KMS-11 (cell line): ENCODE data around the gene DRAP1.

Experiments
- H2AFZ ChIP-seq: fragments of 200-600 bp; sonication (generic); 2 replicates; pipeline ENCODE4 v1.6.1; 2016; ENCODE audit warnings: antibody characterized with exemption, mixed run types, low read depth
- H3K27ac ChIP-seq: fragments of 200-600 bp; sonication (generic); 2 replicates; pipeline ENCODE4 v1.6.1; 2016; ENCODE audit warnings: mild to moderate bottlenecking, mixed run types
- H3K27me3 ChIP-seq: fragments of 200-600 bp; sonication (generic); 2 replicates; pipeline ENCODE4 v1.6.1; 2017; ENCODE audit warnings: mild to moderate bottlenecking, low read depth, mixed run types, moderate library complexity; ENCODE audit not compliant: insufficient read depth
- H3K36me3 ChIP-seq: fragments of 200-600 bp; sonication (generic); 2 replicates; pipeline ENCODE4 v1.6.1; 2017; ENCODE audit warnings: mild to moderate bottlenecking, mixed run types; ENCODE audit not compliant: insufficient read depth
- H3K4me1 ChIP-seq: fragments of 200-600 bp; sonication (generic); 2 replicates; pipeline ENCODE4 v1.6.1; 2016; ENCODE audit warnings: mild to moderate bottlenecking, low read depth, mixed run types; ENCODE audit not compliant: poor library complexity, severe bottlenecking
- H3K4me2 ChIP-seq: fragments of 200-600 bp; sonication (generic); 2 replicates; pipeline ENCODE4 v1.7.0; 2016; ENCODE audit warnings: mild to moderate bottlenecking, mixed run types
- H3K4me3 ChIP-seq: fragments of 200-600 bp; sonication (generic); IDR thresholded peaks from 2 replicates; pipeline ENCODE4 v1.6.1; 2017; ENCODE audit warnings: low read depth, low read length, mixed read lengths; ENCODE audit not compliant: insufficient read depth
- H3K79me2 ChIP-seq: fragments of 200-600 bp; sonication (generic); 2 replicates; pipeline ENCODE4 v1.6.1; 2016; ENCODE audit warnings: low read depth, mixed run types; ENCODE audit not compliant: insufficient read depth
- H3K9ac ChIP-seq: fragments of 200-600 bp; sonication (generic); 2 replicates; pipeline ENCODE4 v1.6.1; 2016; ENCODE audit warnings: mild to moderate bottlenecking, mixed run types
- H4K20me1 ChIP-seq: fragments of 200-600 bp; sonication (generic); 2 replicates; pipeline ENCODE4 v1.6.1; 2016; ENCODE audit warnings: mild to moderate bottlenecking, mixed run types; ENCODE audit not compliant: insufficient read depth
- CTCF ChIP-seq: fragments of 200-600 bp; sonication (generic); conservative IDR thresholded peaks from 2 replicates; pipeline ENCODE4 v1.6.1; 2017; ENCODE audit warnings: low read depth, mild to moderate bottlenecking, antibody characterized with exemption, low read length, moderate library complexity, mixed read lengths

DRAP1 gene

GRCh38 chr11:65945430-65945911 lies 26.2 kb downstream of the DRAP1 start, which contains the start of gene TSGA10IP:
Gene TSGA10IP, plus strand, starts transcription at chr11:65945480. Its CDS starts 196 bp downstream, at chr11:65945676.
- H4K20me1 ChIP-seq: no peaks in the 10 kb centered on the region
- H3K79me2 ChIP-seq: no peaks in the 10 kb centered on the region
- H3K27me3 ChIP-seq: no peaks in the 10 kb centered on the region
- H3K36me3 ChIP-seq: no peaks in the 10 kb centered on the region
- no peak within 1 kb of the TSS for H3K9ac ChIP-seq
- no peak within 1 kb of the TSS for H2AFZ ChIP-seq
- H3K4me3 ChIP-seq: no peak within 1 kb of the TSS
- H3K4me1 ChIP-seq: no peaks in the 10 kb centered on the region
- H3K4me2 ChIP-seq: no peak within 1 kb of the TSS
- TF ChIP-seq CTCF: no peak
- no peak within 1 kb of the TSS for H3K27ac ChIP-seq

- Histone ChIP-seq H2AFZ (no peak overlapping the region), H3K79me2 (no peaks in the 10 kb centered on the region), H3K4me1 (no peaks in the 10 kb centered on the region), H3K27ac (no peak overlapping the region), H4K20me1 (no peaks in the 10 kb centered on the region), H3K9ac (no peak overlapping the region), H3K4me3 (no peak overlapping the region), H3K27me3 (no peaks in the 10 kb centered on the region), H3K4me2 (no peak overlapping the region), H3K36me3 (no peaks in the 10 kb centered on the region)
- no peak for TF ChIP-seq CTCF
Measured at GRCh38 chr11:65945941-65946558, 26.8 kb downstream of the DRAP1 start.

GRCh38 chr11:65946655-65947054 lies 27.4 kb downstream of the DRAP1 start:
- H3K27me3 ChIP-seq: no peaks in the 10 kb centered on the region
- no peak overlapping the region for H3K4me3 ChIP-seq
- H3K9ac ChIP-seq: no peak overlapping the region
- no peak overlapping the region for H2AFZ ChIP-seq
- no peak overlapping the region for H3K27ac ChIP-seq
- no peaks in the 10 kb centered on the region for H3K4me1 ChIP-seq
- H4K20me1 ChIP-seq: no peaks in the 10 kb centered on the region
- TF ChIP-seq CTCF: no peak
- no peaks in the 10 kb centered on the region for H3K79me2 ChIP-seq
- H3K4me2 ChIP-seq: no peak overlapping the region
- H3K36me3 ChIP-seq: no peaks in the 10 kb centered on the region

GRCh38 chr11:65947133-65947532 lies 27.9 kb downstream of the DRAP1 start:
- no peak for TF ChIP-seq CTCF
- no peak overlapping the region for H3K4me2 ChIP-seq
- H4K20me1 ChIP-seq: no peaks in the 10 kb centered on the region
- H3K79me2 ChIP-seq: no peaks in the 10 kb centered on the region
- no peak overlapping the region for H3K4me3 ChIP-seq
- no peak overlapping the region for H3K9ac ChIP-seq
- H3K36me3 ChIP-seq: no peaks in the 10 kb centered on the region
- H3K27me3 ChIP-seq: no peaks in the 10 kb centered on the region
- H3K4me1 ChIP-seq: no peaks in the 10 kb centered on the region
- no peak overlapping the region for H2AFZ ChIP-seq
- no peak overlapping the region for H3K27ac ChIP-seq
